ENCODE results near the gene LITAF.
"Not testable (repeated sequence)": the region's sequence is repeated elsewhere in the genome, so short reads cannot be mapped to it uniquely, and the experiment has no call there.

Gene LITAF

DNA sequence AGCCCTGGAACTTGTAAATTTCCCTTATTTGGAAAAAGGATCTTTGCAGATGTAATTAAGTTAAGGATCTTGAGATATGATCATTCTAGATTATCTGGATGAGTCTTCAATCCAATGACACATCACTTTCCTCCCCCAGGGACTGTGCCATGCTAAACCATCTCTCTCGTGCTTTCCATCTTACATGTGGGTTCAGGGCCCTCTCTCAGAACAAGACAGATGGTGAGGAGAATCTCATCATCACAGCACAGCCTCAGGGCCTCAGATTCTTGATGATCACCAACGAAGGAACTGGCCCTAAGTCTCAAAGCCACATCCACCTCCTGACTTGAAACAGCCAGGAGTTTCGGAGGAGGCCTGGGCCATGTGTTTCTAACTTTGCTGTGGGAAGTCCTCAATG, 78.7 kb downstream of the LITAF start:
- H3K9me3 ChIP-seq (ENCODE audit: insufficient read depth, low read depth, low read length), result no peaks in the 10 kb centered on the region
- H3F3A ChIP-seq (ENCODE audit: low read depth), result no peaks in the 10 kb centered on the region
- H4K20me1 ChIP-seq (ENCODE audit: insufficient read depth, low read length, poor library complexity, severe bottlenecking), result no peaks in the 10 kb centered on the region
- H3K27me3 ChIP-seq (ENCODE audit: insufficient read depth, low read length, poor library complexity, severe bottlenecking), result no peaks in the 10 kb centered on the region
- H3K36me3 ChIP-seq (ENCODE audit: insufficient read depth, low read length), result no peaks in the 10 kb centered on the region
- H3K4me3 ChIP-seq (ENCODE audit: low read length, poor library complexity, severe bottlenecking), result no peak overlapping the region
- H3K9me2 ChIP-seq (replicated peaks; ENCODE audit: low read depth, low read length), result no peaks in the 10 kb centered on the region
- TF ChIP-seq CTCF (conservative IDR thresholded peaks at IDR 0.05; ENCODE audit: low read length), result no peak
- TF ChIP-seq EZH2phosphoT487 (IDR thresholded peaks at IDR 0.05; ENCODE audit: borderline replicate concordance), result no peak
- no peak overlapping the region for H3K9ac ChIP-seq (ENCODE audit: low read depth, low read length, poor library complexity, severe bottlenecking)
- H3K79me2 ChIP-seq (ENCODE audit: insufficient read depth, low read length), result no peaks in the 10 kb centered on the region
- no peak overlapping the region for H3K4me2 ChIP-seq (ENCODE audit: low read depth, low read length, poor library complexity, severe bottlenecking)
- no peak overlapping the region for H2AFZ ChIP-seq (ENCODE audit: low read length)
- no peaks in the 10 kb centered on the region for H3K4me1 ChIP-seq (ENCODE audit: insufficient read depth, low read length, poor library complexity, severe bottlenecking)

DNA sequence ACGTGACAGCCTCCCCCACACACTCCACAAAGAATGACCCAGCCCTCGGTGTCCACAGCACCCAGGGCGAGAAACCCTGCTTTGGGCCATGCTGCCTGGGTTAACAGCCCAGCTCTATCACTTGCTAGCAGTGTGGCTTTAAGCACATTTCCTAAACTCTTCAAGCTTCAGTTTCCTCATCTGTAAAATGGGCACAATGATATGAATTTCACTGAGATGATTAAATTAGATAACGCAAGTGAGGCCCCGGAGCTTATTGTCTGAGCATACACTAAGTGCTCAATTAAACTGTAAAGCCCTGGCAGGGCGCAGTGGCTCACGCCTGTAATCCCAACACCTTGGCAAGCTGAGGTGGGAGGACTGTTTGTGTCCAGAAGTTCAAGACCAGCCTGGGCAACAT, 79.4 kb downstream of the LITAF start:
- Histone ChIP-seq H3K9ac (ENCODE audit: low read depth, low read length, poor library complexity, severe bottlenecking) (no peak overlapping the region), H3K9me2 (replicated peaks; ENCODE audit: low read depth, low read length) (no peaks in the 10 kb centered on the region), H3F3A (ENCODE audit: low read depth) (no peaks in the 10 kb centered on the region), H3K79me2 (ENCODE audit: insufficient read depth, low read length) (no peaks in the 10 kb centered on the region), H3K9me3 (ENCODE audit: insufficient read depth, low read depth, low read length) (no peaks in the 10 kb centered on the region), H3K4me2 (ENCODE audit: low read depth, low read length, poor library complexity, severe bottlenecking) (no peak overlapping the region), H3K36me3 (ENCODE audit: insufficient read depth, low read length) (no peaks in the 10 kb centered on the region), H3K27me3 (ENCODE audit: insufficient read depth, low read length, poor library complexity, severe bottlenecking) (no peaks in the 10 kb centered on the region), H3K4me1 (ENCODE audit: insufficient read depth, low read length, poor library complexity, severe bottlenecking) (no peaks in the 10 kb centered on the region), H2AFZ (ENCODE audit: low read length) (no peak overlapping the region), H3K4me3 (ENCODE audit: low read length, poor library complexity, severe bottlenecking) (no peak overlapping the region), H4K20me1 (ENCODE audit: insufficient read depth, low read length, poor library complexity, severe bottlenecking) (no peaks in the 10 kb centered on the region)
- TF ChIP-seq EZH2phosphoT487 (IDR thresholded peaks at IDR 0.05; ENCODE audit: borderline replicate concordance) (no peak), CTCF (conservative IDR thresholded peaks at IDR 0.05; ENCODE audit: low read length) (no peak)

GRCh38 chr16:11506741-11507305, 79.9 kb downstream of the LITAF start:
- TF ChIP-seq CTCF (conservative IDR thresholded peaks at IDR 0.05; ENCODE audit: low read length), result no peak
- no peak for TF ChIP-seq EZH2phosphoT487 (IDR thresholded peaks at IDR 0.05; ENCODE audit: borderline replicate concordance)
- Histone ChIP-seq H3K9ac (ENCODE audit: low read depth, low read length, poor library complexity, severe bottlenecking) (no peak overlapping the region), H3K36me3 (ENCODE audit: insufficient read depth, low read length) (no peaks in the 10 kb centered on the region), H3K27me3 (ENCODE audit: insufficient read depth, low read length, poor library complexity, severe bottlenecking) (no peaks in the 10 kb centered on the region), H3K9me2 (replicated peaks; ENCODE audit: low read depth, low read length) (no peaks in the 10 kb centered on the region), H3K4me3 (ENCODE audit: low read length, poor library complexity, severe bottlenecking) (no peak overlapping the region), H3K79me2 (ENCODE audit: insufficient read depth, low read length) (no peaks in the 10 kb centered on the region), H2AFZ (ENCODE audit: low read length) (no peak overlapping the region), H3K4me1 (ENCODE audit: insufficient read depth, low read length, poor library complexity, severe bottlenecking) (no peaks in the 10 kb centered on the region), H4K20me1 (ENCODE audit: insufficient read depth, low read length, poor library complexity, severe bottlenecking) (no peaks in the 10 kb centered on the region), H3F3A (ENCODE audit: low read depth) (no peaks in the 10 kb centered on the region), H3K9me3 (ENCODE audit: insufficient read depth, low read depth, low read length) (no peaks in the 10 kb centered on the region), H3K4me2 (ENCODE audit: low read depth, low read length, poor library complexity, severe bottlenecking) (no peak overlapping the region)

DNA sequence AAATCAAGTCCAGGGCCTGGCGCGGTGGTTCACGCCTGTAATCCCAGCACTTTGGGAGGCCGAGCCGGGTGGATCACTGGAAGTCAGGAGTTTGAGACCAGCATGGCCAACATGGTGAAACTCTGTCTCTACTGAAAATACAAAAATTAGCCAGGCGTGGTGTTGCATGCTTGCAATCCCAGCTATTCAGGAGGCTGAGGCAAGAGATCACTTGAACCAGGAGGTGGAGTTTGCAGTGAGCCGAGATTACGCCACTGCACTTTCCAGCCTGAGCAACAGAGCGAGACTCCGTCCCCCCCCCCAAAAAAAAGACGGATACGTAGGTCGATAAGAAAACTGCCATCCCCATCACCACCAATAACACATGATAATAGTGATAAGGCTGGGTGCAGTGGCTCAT, 82.5 kb downstream of the LITAF start:
- H3K4me2 ChIP-seq (ENCODE audit: low read depth, low read length, poor library complexity, severe bottlenecking); H3K27me3 ChIP-seq (ENCODE audit: insufficient read depth, low read length, poor library complexity, severe bottlenecking); H3K36me3 ChIP-seq (ENCODE audit: insufficient read depth, low read length); H3K9ac ChIP-seq (ENCODE audit: low read depth, low read length, poor library complexity, severe bottlenecking); H3F3A ChIP-seq (ENCODE audit: low read depth); H3K4me1 ChIP-seq (ENCODE audit: insufficient read depth, low read length, poor library complexity, severe bottlenecking); H3K9me3 ChIP-seq (ENCODE audit: insufficient read depth, low read depth, low read length); H4K20me1 ChIP-seq (ENCODE audit: insufficient read depth, low read length, poor library complexity, severe bottlenecking); H3K4me3 ChIP-seq (ENCODE audit: low read length, poor library complexity, severe bottlenecking); H3K9me2 ChIP-seq (replicated peaks; ENCODE audit: low read depth, low read length); H3K79me2 ChIP-seq (ENCODE audit: insufficient read depth, low read length); H2AFZ ChIP-seq (ENCODE audit: low read length): not testable (repeated sequence)

Data from Loucy (cell line).